Spinal cord (tissue), 10 donors: ENCODE data around the gene PCDHB1. TPM values are rescaled to one million over a fixed set of nuclear protein-coding genes. Genes with fewer than 3 reads are reported as not detected.

Source experiments
- DNase-seq, 6 donors: peaks; one replicate each; pipeline versions ENCODE4 v3.0.0 to v3.0.0-alpha.2; 2013 to 2015; ENCODE audit warnings: low spot score in 6 of 6, low read depth in 4 of 6
- H3K27ac ChIP-seq: one replicate; pipeline ENCODE4 v1.5.1; 2013; ENCODE audit warnings: low read depth, low read length, control low read depth
- H3K27me3 ChIP-seq: one replicate; pipeline ENCODE4 v1.6.1; 2013; ENCODE audit warnings: low read length; ENCODE audit not compliant: control insufficient read depth, insufficient read depth
- H3K36me3 ChIP-seq: one replicate; pipeline ENCODE4 v1.6.1; 2013; ENCODE audit warnings: low read length; ENCODE audit not compliant: control insufficient read depth, insufficient read depth
- H3K4me1 ChIP-seq: one replicate; pipeline ENCODE4 v1.6.1; 2013; ENCODE audit warnings: low read length; ENCODE audit not compliant: control insufficient read depth, insufficient read depth
- H3K4me3 ChIP-seq: one replicate; pipeline ENCODE4 v1.5.1; 2013; ENCODE audit warnings: low read depth, low read length, control low read depth
- H3K9me3 ChIP-seq: one replicate; pipeline ENCODE4 v1.6.1; 2013; ENCODE audit warnings: low read length; ENCODE audit not compliant: control insufficient read depth, insufficient read depth
- WGBS: methylation state at CpG from one replicate; pipeline ENCODE4 v1.1.5; 2013; ENCODE audit warnings: missing lambda C conversion rate; ENCODE audit not compliant: insufficient coverage; 5-methylcytosine and 5-hydroxymethylcytosine counted together
- long read RNA-seq, 4 donors: transcript quantifications; one replicate each; lab custom pipeline, GENCODE V29; 2026
- polyA plus RNA-seq, 2 donors: library from polyadenylated mRNA; unstranded; fragments of 120-200 nt; gene quantifications; one replicate each; pipeline ENCODE4 v1.2.1, GENCODE V29; 2013; ENCODE audit not compliant: insufficient read length in 2 of 2
- total RNA-seq, 2 donors: library from RNA; depleted of rRNA in 1 of 2; stranded (reverse); fragments of 120-200 nt in 1 of 2; fragments of >200 nt in 1 of 2; gene quantifications; one replicate each; pipeline versions ENCODE4 v1.2.3 to v1.2.4, GENCODE V29; 2013 to 2014
- donor health status: healthy.

Gene PCDHB1, protein sequence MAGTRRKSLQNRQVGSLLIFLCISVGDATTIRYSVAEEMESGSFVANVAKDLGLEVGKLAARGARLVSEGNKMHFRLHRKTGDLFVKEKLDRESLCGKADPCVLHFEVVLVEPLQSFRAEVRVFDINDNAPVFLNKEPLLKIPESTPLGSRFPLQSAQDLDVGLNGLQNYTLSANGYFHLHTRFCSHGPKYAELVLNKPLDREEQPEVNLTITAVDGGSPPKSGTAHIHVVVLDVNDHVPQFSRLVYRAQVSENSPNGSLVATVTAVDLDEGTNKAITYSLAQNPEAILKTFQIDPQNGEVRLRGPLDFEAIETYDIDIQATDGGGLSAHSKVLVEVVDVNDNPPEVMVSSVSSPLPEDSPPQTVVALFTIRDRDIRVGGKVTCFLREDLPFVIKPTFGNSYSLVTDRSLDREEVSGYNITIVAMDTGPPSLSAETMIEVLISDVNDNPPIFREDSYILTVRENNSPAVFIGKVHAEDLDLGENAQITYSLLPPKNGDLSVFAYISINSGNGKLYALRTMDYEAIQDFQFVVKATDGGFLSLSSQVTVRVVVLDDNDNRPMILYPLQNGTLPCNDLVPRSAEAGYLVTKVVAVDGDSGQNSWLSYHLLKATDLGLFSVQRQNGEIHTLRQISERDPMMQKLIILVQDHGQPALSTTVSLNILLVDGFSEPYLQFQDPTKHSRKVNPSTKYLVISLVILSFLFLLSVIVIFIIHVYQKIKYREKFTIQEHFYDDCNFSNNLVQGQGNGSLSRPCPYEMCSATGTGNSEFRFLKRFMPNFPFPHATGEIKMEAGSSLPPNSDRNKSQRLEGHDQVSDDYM
- total RNA-seq (under 1 TPM; 0.06 to 0.20 TPM), polyA plus RNA-seq (under 1 TPM; 0.05 to 0.11 TPM)
- long read RNA-seq, donor 1: 0 reads
- long read RNA-seq, donor 2: 0 reads
- long read RNA-seq, donor 3: 0 reads
- long read RNA-seq, donor 4: 0 reads

DNA sequence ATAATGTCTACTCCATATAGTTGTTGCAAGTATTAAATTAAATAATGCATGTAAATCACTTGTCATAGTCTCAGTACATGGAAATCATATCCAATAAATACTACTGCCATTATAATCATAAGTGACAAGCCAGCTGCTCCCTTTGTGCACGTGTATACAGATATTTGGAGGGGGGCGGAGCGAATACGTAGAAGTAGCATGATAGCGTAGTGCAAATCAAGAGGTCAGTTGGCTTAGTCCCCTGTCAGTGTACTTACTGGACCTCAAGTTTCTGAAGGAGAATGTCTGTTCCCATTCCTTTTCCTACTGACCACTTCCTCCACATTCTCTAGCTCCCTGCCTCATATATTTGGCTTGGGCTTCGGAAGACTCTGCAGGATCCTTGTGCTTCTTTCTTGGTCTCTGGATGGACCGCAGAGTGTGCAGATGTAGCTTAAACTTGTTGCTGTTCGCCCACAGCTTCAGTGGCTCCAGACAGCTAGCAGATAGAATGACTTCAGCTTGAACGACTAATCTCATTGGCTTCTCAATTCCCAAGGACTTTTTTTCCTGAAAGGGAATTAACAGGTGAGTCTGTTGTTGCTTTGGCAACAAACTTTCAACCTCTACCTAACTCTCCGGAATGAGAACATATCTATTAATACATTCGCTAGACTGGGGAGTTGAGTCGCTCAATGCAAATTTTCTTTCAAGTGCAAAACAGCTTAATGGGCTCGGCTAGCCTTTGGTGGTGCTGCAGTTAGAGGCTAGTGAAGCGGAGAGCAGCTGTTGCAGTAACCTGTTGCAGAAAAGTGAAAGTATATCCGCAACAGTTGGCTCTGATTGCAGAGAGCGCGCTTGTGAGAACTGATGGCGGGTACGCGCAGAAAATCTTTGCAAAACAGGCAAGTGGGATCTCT, at the start of gene PCDHB1:
TSS of gene PCDHB1 (plus strand) at position 753 of the 899 bp plus-strand sequence. CDS start at position 850, 97 bp downstream.
- WGBS: 13% methylated on average over 14 of the region's 20 CpGs
- no peaks in the 10 kb centered on the region for H3K9me3 ChIP-seq
- H3K4me1 ChIP-seq: peaks cover 8% of the 10 kb centered on the region
- peaks cover 36% of the 10 kb centered on the region for H3K27me3 ChIP-seq
- no peaks in the 10 kb centered on the region for H3K36me3 ChIP-seq
- no peak within 1 kb of the TSS for H3K27ac ChIP-seq
- DNase-seq: peak in 3 of 6 donors; percentile 1 to 32 (median 3)
- peak within 1 kb of the TSS; percentile 28 for H3K4me3 ChIP-seq

DNA sequence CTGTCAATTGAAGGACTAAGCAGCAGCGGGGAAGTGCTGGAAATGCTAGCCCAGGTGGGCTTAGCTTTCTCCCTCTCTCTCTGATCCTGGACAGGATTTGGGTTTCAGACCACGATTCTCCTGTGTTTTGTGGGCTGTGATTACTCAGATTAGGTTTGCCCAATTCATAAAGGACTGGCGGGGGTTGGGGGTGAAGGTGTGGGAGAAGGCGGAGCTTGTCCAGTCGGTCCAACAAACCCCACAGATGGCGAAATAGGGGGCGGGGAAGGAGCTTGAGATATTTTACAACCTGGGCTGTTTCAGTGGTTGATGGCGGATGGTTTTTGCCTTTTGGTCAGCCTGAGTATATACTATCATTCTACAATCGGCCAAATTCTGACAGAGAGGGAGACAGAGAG, 49.7 kb upstream of the PCDHB1 start:
- H3K36me3 ChIP-seq: no peaks in the 10 kb centered on the region
- peak overlapping the region; percentile 46 for H3K4me3 ChIP-seq
- peak overlapping the region; percentile 60 for H3K27ac ChIP-seq
- peaks cover 10% of the 10 kb centered on the region for H3K4me1 ChIP-seq
- 0% methylated on average over 6 of the region's 9 CpGs for WGBS
- H3K9me3 ChIP-seq: no peaks in the 10 kb centered on the region
- H3K27me3 ChIP-seq: no peaks in the 10 kb centered on the region
- DNase-seq: peak in 4 of 6 donors; percentile 36 to 90 (median 58)

GRCh38 chr5:141001844-141002604, 49.1 kb upstream of the PCDHB1 start:
- H3K9me3 ChIP-seq: no peaks in the 10 kb centered on the region
- DNase-seq: peak; percentile 31 to 93 (median 52)
- H3K4me3 ChIP-seq: peak overlapping the region; percentile 46
- peaks cover 10% of the 10 kb centered on the region for H3K4me1 ChIP-seq
- under 1% methylated on average over 17 of the region's 19 CpGs for WGBS
- no peaks in the 10 kb centered on the region for H3K36me3 ChIP-seq
- H3K27ac ChIP-seq: peak overlapping the region; percentile 60
- H3K27me3 ChIP-seq: no peaks in the 10 kb centered on the region

DNA sequence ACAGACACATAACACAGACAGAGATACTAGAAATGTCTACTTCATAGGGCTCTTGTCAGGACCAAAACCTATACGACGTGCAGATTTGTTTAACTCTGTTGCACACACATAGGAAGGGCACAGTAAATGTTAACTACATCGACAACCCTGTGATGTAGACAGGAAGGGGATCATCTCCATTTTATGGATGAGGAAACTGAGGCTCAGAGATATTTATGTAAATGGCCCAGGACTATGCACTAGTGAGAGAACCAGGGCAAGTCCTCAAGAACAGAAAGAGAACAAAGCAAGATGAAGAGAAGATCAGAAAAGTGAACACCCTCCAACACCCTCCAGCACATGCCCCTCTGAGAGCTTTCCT, 48.6 kb upstream of the PCDHB1 start:
- 17% methylated on average over 1 of the region's 3 CpGs for WGBS

DNA sequence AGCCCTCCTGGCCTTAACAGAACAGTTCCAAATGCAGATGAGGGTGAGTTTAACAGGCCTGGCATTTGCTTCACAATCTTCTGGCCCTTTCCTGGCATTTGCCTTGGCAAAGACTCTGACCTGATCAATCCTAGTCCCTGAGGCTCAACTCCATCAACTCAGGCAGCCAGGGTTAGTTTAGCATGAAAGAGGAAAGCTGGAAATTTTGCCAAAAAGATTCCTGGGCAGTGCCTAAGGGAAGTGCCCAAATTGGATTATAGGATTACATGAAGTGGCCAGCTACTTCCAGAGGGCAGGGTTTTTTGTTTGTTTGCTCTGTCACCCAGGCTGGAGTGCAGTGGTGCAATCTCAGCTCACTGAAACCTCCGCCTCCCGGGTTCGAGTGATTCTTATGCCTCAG, 48.1 kb upstream of the PCDHB1 start:
- WGBS: no CpG with 5 or more reads among the region's 3 CpGs
- H3K36me3 ChIP-seq: no peaks in the 10 kb centered on the region
- H3K27me3 ChIP-seq: no peaks in the 10 kb centered on the region
- H3K4me1 ChIP-seq: peaks cover 10% of the 10 kb centered on the region
- DNase-seq: no peak
- H3K27ac ChIP-seq: no peak overlapping the region
- H3K9me3 ChIP-seq: no peaks in the 10 kb centered on the region
- H3K4me3 ChIP-seq: no peak overlapping the region

More for the DNA sequence above, 48.6 kb upstream of the PCDHB1 start:
- Histone ChIP-seq H3K27ac (no peak overlapping the region), H3K36me3 (no peaks in the 10 kb centered on the region), H3K9me3 (no peaks in the 10 kb centered on the region), H3K4me1 (peaks cover 10% of the 10 kb centered on the region), H3K27me3 (no peaks in the 10 kb centered on the region), H3K4me3 (no peak overlapping the region)
- no peak for DNase-seq

DNA sequence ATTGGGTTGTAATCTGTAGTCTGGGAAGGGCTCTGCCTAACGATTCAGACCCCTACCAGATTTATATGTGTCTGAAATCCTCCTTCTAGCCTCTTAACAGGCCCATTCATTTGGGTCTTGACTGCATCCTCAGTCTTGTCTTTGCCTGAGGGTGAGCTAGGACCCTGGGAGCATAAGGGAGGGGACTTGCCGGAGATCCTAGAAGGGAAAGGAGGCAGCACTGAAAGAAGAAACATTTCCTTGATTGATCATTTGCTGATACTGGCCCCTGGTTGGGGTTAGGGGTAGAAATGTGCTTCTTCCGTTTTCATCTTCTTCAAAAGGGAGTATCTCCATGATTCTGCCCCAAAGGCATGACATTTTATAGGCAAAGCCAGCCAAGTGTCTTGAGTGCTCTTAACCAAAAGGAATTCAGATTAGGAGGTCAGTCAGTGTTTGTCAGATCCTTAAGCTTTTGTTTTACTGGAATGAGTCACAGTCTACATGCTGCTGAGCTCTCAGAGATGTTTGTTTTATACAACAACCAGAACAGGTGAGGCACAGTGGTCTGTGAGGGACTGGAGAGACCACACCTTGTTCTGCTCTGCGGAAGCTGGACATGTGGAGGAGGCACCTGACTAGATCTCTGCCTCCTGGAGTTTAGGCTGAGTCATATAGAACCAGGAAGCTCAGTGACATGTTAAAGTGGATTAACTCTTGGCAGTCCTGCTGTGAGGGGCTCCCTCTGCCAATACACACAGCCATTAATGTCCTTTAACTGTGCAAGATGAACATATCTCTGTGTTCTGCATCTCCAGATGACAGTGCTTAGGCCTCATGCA, 47.2 kb upstream of the PCDHB1 start:
- no peak overlapping the region for H3K27ac ChIP-seq
- H3K27me3 ChIP-seq: no peaks in the 10 kb centered on the region
- 28% methylated on average over 3 of the region's 4 CpGs for WGBS
- peaks cover 10% of the 10 kb centered on the region for H3K4me1 ChIP-seq
- no peaks in the 10 kb centered on the region for H3K36me3 ChIP-seq
- H3K9me3 ChIP-seq: no peaks in the 10 kb centered on the region
- no peak overlapping the region for H3K4me3 ChIP-seq
- DNase-seq: peak in 1 of 6 donors; percentile 67

GRCh38 chr5:141007791-141008190, 43.4 kb upstream of the PCDHB1 start:
- Histone ChIP-seq H3K36me3 (peaks cover 5% of the 10 kb centered on the region), H3K4me3 (no peak overlapping the region), H3K27ac (no peak overlapping the region), H3K4me1 (no peaks in the 10 kb centered on the region), H3K27me3 (no peaks in the 10 kb centered on the region), H3K9me3 (no peaks in the 10 kb centered on the region)
- DNase-seq: no peak

DNA sequence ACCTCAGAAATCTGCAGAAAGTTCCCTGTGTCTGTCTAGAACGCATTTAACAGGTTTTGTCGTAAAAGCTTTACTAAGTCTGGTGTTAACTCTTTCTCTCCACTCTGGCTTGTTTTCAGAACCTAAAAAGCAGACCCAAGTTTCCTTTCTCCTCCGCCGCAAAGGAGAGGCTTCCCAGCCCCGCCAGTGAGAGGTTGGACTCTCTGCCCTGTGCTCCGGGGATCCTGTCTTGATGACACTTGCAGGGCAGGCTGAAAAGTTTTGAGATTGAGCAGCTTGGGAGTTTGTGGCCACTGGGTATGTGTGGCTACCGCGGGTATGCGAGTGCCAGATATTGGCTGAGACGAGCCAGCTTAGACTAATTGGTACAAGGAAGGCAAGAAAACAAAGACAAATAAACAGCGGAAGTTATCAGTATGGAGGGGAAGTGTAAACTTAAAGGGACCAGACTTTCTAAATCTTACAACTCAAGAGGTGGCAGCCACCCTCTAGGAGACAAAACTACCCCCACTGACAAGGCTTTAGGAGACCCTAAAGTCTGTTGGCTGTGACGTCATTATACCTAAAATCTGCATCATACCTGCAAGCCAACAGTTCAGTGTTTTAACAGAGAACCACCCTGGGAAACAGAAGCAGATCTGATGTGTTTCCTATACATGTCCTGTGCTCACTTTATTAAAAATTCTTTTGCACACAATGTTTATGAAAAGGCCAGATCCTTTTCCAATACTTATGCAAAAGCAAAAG, 41.0 kb upstream of the PCDHB1 start:
- H3K9me3 ChIP-seq: no peaks in the 10 kb centered on the region
- H3K27me3 ChIP-seq: no peaks in the 10 kb centered on the region
- WGBS: 52% methylated on average over 11 of the region's 12 CpGs
- no peaks in the 10 kb centered on the region for H3K4me1 ChIP-seq
- no peak overlapping the region for H3K27ac ChIP-seq
- peaks cover 5% of the 10 kb centered on the region for H3K36me3 ChIP-seq
- no peak overlapping the region for H3K4me3 ChIP-seq
- DNase-seq: no peak
